Osteoblast (primary cell): ENCODE measurements around the gene ADM5. TPM values are rescaled to one million over a fixed set of nuclear protein-coding genes. Genes with fewer than 3 reads are reported as not detected.

Experiments used
- DNase-seq: peaks from one replicate; pipeline ENCODE4 v3.0.0; 2011; ENCODE audit warnings: low spot score, mixed read lengths; ENCODE audit not compliant: insufficient read length; ENCODE audit errors: missing footprints
- H2AFZ ChIP-seq: 2 replicates; pipeline ENCODE4 v1.6.0; 2011; ENCODE audit warnings: mild to moderate bottlenecking, low read length
- H3K27ac ChIP-seq: 2 replicates; pipeline ENCODE4 v1.5.1; 2011; ENCODE audit warnings: mild to moderate bottlenecking, low read depth, low read length, moderate library complexity
- H3K27me3 ChIP-seq: 2 replicates; pipeline ENCODE4 v1.6.0; 2012; ENCODE audit warnings: mild to moderate bottlenecking, control low read depth, inconsistent platforms, low read length, moderate library complexity; ENCODE audit not compliant: insufficient read depth
- H3K36me3 ChIP-seq: 2 replicates; pipeline ENCODE4 v1.5.1; 2011; ENCODE audit warnings: mild to moderate bottlenecking, low read length, control low read depth, moderate library complexity; ENCODE audit not compliant: insufficient read depth
- H3K4me1 ChIP-seq: 2 replicates; pipeline ENCODE4 v1.5.1; 2011; ENCODE audit warnings: mild to moderate bottlenecking, low read length, control low read depth, moderate library complexity; ENCODE audit not compliant: insufficient read depth
- H3K4me2 ChIP-seq: 2 replicates; pipeline ENCODE4 v1.6.0; 2011; ENCODE audit warnings: mild to moderate bottlenecking, low read length; ENCODE audit not compliant: insufficient read depth
- H3K4me3 ChIP-seq: fragments of 200-600 bp; sonication (generic); 3 replicates; pipeline ENCODE4 v1.5.1; 2012; ENCODE audit warnings: mild to moderate bottlenecking, low read length, inconsistent platforms; ENCODE audit not compliant: insufficient read depth
- H3K79me2 ChIP-seq: 2 replicates; pipeline ENCODE4 v1.6.0; 2012; ENCODE audit warnings: mild to moderate bottlenecking, low read length, control low read depth, inconsistent platforms; ENCODE audit not compliant: insufficient read depth
- H3K9me3 ChIP-seq: 2 replicates; pipeline ENCODE4 v1.5.1; 2011; ENCODE audit warnings: low read depth, low read length, control low read depth
- H4K20me1 ChIP-seq: 2 replicates; pipeline ENCODE4 v1.6.0; 2012; ENCODE audit warnings: mild to moderate bottlenecking, low read length, control low read depth; ENCODE audit not compliant: insufficient read depth
- CTCF ChIP-seq: IDR thresholded peaks from 2 replicates; pipeline ENCODE4 v1.5.1; 2011; ENCODE audit warnings: mild to moderate bottlenecking, low read depth, low read length, moderate library complexity; ENCODE audit errors: extremely low read depth
- total RNA-seq: library from RNA; depleted of rRNA; stranded (reverse); fragments of >200 nt; gene quantifications from 2 replicates; pipeline ENCODE4 v1.2.3, GENCODE V29; 2012

The ADM5 gene
- total RNA-seq, 1 donor = under 0.01 TPM

GRCh38 chr19:49683814-49684250, 5.6 kb upstream of the ADM5 start:
- Histone ChIP-seq H3K4me3 (no peak overlapping the region), H3K27me3 (no peaks in the 10 kb centered on the region), H2AFZ (no peak overlapping the region), H3K4me1 (peaks cover 13% of the 10 kb centered on the region), H4K20me1 (peaks cover 33% of the 10 kb centered on the region), H3K36me3 (peaks cover 42% of the 10 kb centered on the region), H3K79me2 (peaks cover 32% of the 10 kb centered on the region), H3K27ac (no peak overlapping the region), H3K4me2 (no peak overlapping the region), H3K9me3 (no peaks in the 10 kb centered on the region)
- no peak for TF ChIP-seq CTCF
- peak; percentile 56 for DNase-seq

- H3K4me2 ChIP-seq = no peak overlapping the region
- peak; percentile 92 for DNase-seq
- H3K4me3 ChIP-seq = no peak overlapping the region
- H3K27ac ChIP-seq = no peak overlapping the region
- no peak overlapping the region for H2AFZ ChIP-seq
- H3K36me3 ChIP-seq = peaks cover 42% of the 10 kb centered on the region
- H3K79me2 ChIP-seq = peaks cover 27% of the 10 kb centered on the region
- H4K20me1 ChIP-seq = peaks cover 28% of the 10 kb centered on the region
- no peaks in the 10 kb centered on the region for H3K27me3 ChIP-seq
- no peaks in the 10 kb centered on the region for H3K9me3 ChIP-seq
- peak; percentile 40 for TF ChIP-seq CTCF
- H3K4me1 ChIP-seq = peaks cover 13% of the 10 kb centered on the region
Observed at GRCh38 chr19:49684251-49684982, 5.0 kb upstream of the ADM5 start.

- Histone ChIP-seq H3K4me3 (no peak overlapping the region), H3K36me3 (peaks cover 42% of the 10 kb centered on the region)
Observed at GRCh38 chr19:49684983-49685553, 4.3 kb upstream of the ADM5 start.

More at GRCh38 chr19:49684983-49685553, 4.3 kb upstream of the ADM5 start:
- no peak for TF ChIP-seq CTCF
- Histone ChIP-seq H3K27me3 (no peaks in the 10 kb centered on the region), H3K4me2 (no peak overlapping the region), H2AFZ (no peak overlapping the region), H4K20me1 (peaks cover 26% of the 10 kb centered on the region), H3K27ac (no peak overlapping the region), H3K9me3 (no peaks in the 10 kb centered on the region), H3K79me2 (peaks cover 20% of the 10 kb centered on the region), H3K4me1 (peaks cover 17% of the 10 kb centered on the region)
- DNase-seq = peak; percentile 91
